HepG2 (cell line): Measurements from ENCODE around the gene SPATA32. TPM values are rescaled to one million over a fixed set of nuclear protein-coding genes. Genes with fewer than 3 reads are reported as not detected.

Source experiments
- HES4 ChIP-seq: sonication (generic); formaldehyde crosslinking; IDR thresholded peaks from 2 replicates; pipeline ENCODE4 v1.9.0; 2021; ENCODE audit warnings: mild to moderate bottlenecking, missing genetic modification reagents, borderline replicate concordance
- HNRNPL ChIP-seq: fragments of 200-400 bp; formaldehyde crosslinking; IDR thresholded peaks from 2 replicates; pipeline ENCODE4 v1.6.1; 2017; ENCODE audit warnings: mild to moderate bottlenecking, low read depth, low read length
- KLF15 ChIP-seq: sonication (generic); formaldehyde crosslinking; IDR thresholded peaks from 2 replicates; pipeline ENCODE4 v1.8.1; 2023; ENCODE audit warnings: borderline replicate concordance, mild to moderate bottlenecking, inconsistent platforms, missing genetic modification reagents, mixed read lengths
- MED8 ChIP-seq: sonication (generic); formaldehyde crosslinking; IDR thresholded peaks from 2 replicates; pipeline ENCODE4 v1.8.1; 2023; ENCODE audit warnings: mild to moderate bottlenecking, missing genetic modification reagents; ENCODE audit not compliant: insufficient replicate concordance
- NFE2L1 ChIP-seq: sonication (generic); formaldehyde crosslinking; IDR thresholded peaks from 2 replicates; pipeline ENCODE4 v1.4.0; 2020; ENCODE audit warnings: missing genetic modification reagents, mild to moderate bottlenecking, borderline replicate concordance
- PITX1 ChIP-seq: sonication (generic); formaldehyde crosslinking; IDR thresholded peaks from 2 replicates; pipeline ENCODE4 v1.5.1; 2020; ENCODE audit warnings: mild to moderate bottlenecking, missing genetic modification reagents
- SMAD9 ChIP-seq: sonication (generic); formaldehyde crosslinking; IDR thresholded peaks from 2 replicates; pipeline ENCODE4 v1.5.1; 2020; ENCODE audit warnings: mild to moderate bottlenecking, missing genetic modification reagents
- SRY ChIP-seq: sonication (generic); formaldehyde crosslinking; IDR thresholded peaks from 2 replicates; pipeline ENCODE4 v1.8.0; 2022; ENCODE audit warnings: mild to moderate bottlenecking, missing genetic modification reagents
- TBX2 ChIP-seq: sonication (generic); formaldehyde crosslinking; IDR thresholded peaks from 2 replicates; pipeline ENCODE4 v1.5.0; 2020; ENCODE audit warnings: missing genetic modification reagents, mild to moderate bottlenecking, borderline replicate concordance
- ZMYM2 ChIP-seq: sonication (generic); formaldehyde crosslinking; IDR thresholded peaks from 2 replicates; pipeline ENCODE4 v1.8.0; 2022; ENCODE audit warnings: mild to moderate bottlenecking, missing genetic modification reagents
- ZNF383 ChIP-seq: sonication (generic); formaldehyde crosslinking; IDR thresholded peaks from 2 replicates; pipeline ENCODE4 v1.4.0; 2020; ENCODE audit warnings: missing genetic modification reagents, mild to moderate bottlenecking, borderline replicate concordance
- ZNF605 ChIP-seq: sonication (generic); formaldehyde crosslinking; IDR thresholded peaks from 2 replicates; pipeline ENCODE4 v1.8.0; 2022; ENCODE audit warnings: mild to moderate bottlenecking, missing genetic modification reagents
- ZNF879 ChIP-seq: sonication (generic); formaldehyde crosslinking; IDR thresholded peaks from 2 replicates; pipeline ENCODE4 v1.8.1; 2023; ENCODE audit warnings: missing genetic modification reagents
- polyA plus RNA-seq, 8 experiments: library from polyadenylated mRNA; depleted of rRNA in 3 of 8; stranded (reverse) in 7 of 8; unstranded in 1 of 8; fragments of >200 nt; fragmentation: Illumina TruSeq in 4 of 8; extraction: Trizol in 4 of 8; gene quantifications; 2 replicates each; pipeline versions ENCODE4 v1.2.1 to v1.2.3, GENCODE V29; 2011 to 2016; ENCODE audit warnings: low read depth in 4 of 8, missing spikeins in 1 of 8, mixed read lengths in 1 of 8; ENCODE audit not compliant: insufficient read depth in 1 of 8
- total RNA-seq, 5 experiments: library from RNA; depleted of rRNA; stranded (reverse); fragments of >200 nt; fragmentation: Illumina TruSeq; extraction: Trizol; gene quantifications; 2 replicates each; pipeline ENCODE4 v1.2.3, GENCODE V29; 2016; ENCODE audit warnings: low read depth in 1 of 5
- TF ChIP-seq, protein P1 (sequence below): sonication (generic); formaldehyde crosslinking; IDR thresholded peaks from 2 replicates; pipeline ENCODE4 v1.4.0; 2020; ENCODE audit warnings: mild to moderate bottlenecking, low read depth, missing genetic modification reagents
- TF ChIP-seq, protein P2 (sequence below): sonication (generic); formaldehyde crosslinking; IDR thresholded peaks from 2 replicates; pipeline ENCODE4 v1.8.0; 2022; ENCODE audit warnings: mild to moderate bottlenecking, missing genetic modification reagents, moderate library complexity
- TF ChIP-seq, protein P3 (sequence below): sonication (generic); formaldehyde crosslinking; IDR thresholded peaks from 2 replicates; pipeline ENCODE4 v1.5.0; 2020; ENCODE audit warnings: missing genetic modification reagents
- TF ChIP-seq, protein P4 (sequence below): sonication (generic); formaldehyde crosslinking; IDR thresholded peaks from 2 replicates; pipeline ENCODE4 v1.5.1; 2020; ENCODE audit warnings: mild to moderate bottlenecking, missing genetic modification reagents, borderline replicate concordance
- TF ChIP-seq, protein P5 (sequence below): sonication (generic); formaldehyde crosslinking; IDR thresholded peaks from 2 replicates; pipeline ENCODE4 v1.5.1; 2020; ENCODE audit warnings: mild to moderate bottlenecking, missing genetic modification reagents, moderate library complexity
- TF ChIP-seq, protein P6 (sequence below): sonication (generic); formaldehyde crosslinking; IDR thresholded peaks from 2 replicates; pipeline ENCODE4 v1.4.0; 2020; ENCODE audit warnings: missing genetic modification reagents

Gene SPATA32
- total and polyA plus RNA-seq, 2 of the 13 experiments (the other 11 are each of a cell fraction or from before 2014, with no cell fraction given) = not detected

DNA sequence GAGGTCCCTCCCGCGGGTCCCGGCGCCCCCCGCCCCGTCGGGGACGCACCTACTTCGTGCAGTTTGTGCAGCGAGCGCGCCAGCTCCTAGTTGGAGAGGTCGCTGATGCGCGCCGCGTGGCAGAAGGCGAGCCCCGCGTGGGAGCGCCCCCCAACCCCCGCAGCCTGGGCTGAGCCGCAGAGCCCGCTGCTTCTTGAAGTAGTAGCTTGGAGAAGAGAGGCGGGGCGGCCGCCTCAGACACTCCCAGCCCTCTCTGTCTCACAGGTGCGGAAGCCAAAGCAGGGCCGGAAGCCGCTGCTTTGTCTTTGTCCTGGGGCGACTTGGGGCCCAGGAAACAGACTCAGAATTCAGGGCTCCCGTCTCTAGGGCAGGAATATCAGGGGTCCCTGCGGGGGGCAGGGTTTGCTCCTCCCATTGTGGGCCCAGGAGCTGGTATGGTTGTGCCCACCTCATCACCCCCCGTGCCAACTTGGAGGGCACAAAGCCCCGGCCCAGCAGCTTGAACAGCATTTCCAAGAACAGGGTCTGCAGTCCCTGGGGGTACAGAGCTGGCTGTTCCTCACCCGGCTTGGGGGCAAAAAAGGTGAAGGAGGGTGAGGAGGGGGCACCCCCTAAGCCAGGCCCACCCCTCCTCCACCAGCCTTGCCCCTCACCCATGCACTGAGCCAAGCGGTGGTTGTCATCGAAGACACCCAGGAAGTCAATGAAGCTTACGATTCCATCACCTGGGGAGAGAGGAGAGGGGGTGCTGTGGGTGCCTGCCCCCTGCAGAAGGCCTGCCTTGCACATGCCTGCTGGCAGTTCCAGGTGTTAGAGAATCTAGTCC, 13.5 kb downstream of the SPATA32 start (continued):
- TF ChIP-seq NFE2L1 (CRISPR knock-in tag) (no peak; the same call in 1 of the 2 replicates), MED8 (peak; percentile 50), SRY (CRISPR knock-in tag) (no peak), ZNF605 (0 out of 2 replicates have a peak, but pooled peaks have one; percentile 26), SMAD9 (CRISPR knock-in tag) (peak; percentile 18; the same call in 1 of the 2 replicates), PITX1 (CRISPR knock-in tag) (0 out of 2 replicates have a peak, but pooled peaks have one; percentile 26), HNRNPL (peak; percentile 83), ZNF879 (CRISPR knock-in tag) (0 out of 2 replicates have a peak, but pooled peaks have one; percentile 23), KLF15 (CRISPR knock-in tag) (peak; percentile 4; the same call in 1 of the 2 replicates), TBX2 (peak; percentile 45; the same call in 1 of the 2 replicates), ZMYM2 (CRISPR knock-in tag) (peak; percentile 6; the same call in 1 of the 2 replicates), ZNF383 (CRISPR knock-in tag) (no peak), HES4 (CRISPR knock-in tag) (peak; percentile 22; the same call in 1 of the 2 replicates)
- TF ChIP-seq, protein P1, sequence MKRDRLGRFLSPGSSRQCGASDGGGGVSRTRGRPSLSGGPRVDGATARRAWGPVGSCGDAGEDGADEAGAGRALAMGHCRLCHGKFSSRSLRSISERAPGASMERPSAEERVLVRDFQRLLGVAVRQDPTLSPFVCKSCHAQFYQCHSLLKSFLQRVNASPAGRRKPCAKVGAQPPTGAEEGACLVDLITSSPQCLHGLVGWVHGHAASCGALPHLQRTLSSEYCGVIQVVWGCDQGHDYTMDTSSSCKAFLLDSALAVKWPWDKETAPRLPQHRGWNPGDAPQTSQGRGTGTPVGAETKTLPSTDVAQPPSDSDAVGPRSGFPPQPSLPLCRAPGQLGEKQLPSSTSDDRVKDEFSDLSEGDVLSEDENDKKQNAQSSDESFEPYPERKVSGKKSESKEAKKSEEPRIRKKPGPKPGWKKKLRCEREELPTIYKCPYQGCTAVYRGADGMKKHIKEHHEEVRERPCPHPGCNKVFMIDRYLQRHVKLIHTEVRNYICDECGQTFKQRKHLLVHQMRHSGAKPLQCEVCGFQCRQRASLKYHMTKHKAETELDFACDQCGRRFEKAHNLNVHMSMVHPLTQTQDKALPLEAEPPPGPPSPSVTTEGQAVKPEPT (CRISPR knock-in tag) = 0 out of 2 replicates have a peak, but pooled peaks have one; percentile 1
- TF ChIP-seq, protein P2, sequence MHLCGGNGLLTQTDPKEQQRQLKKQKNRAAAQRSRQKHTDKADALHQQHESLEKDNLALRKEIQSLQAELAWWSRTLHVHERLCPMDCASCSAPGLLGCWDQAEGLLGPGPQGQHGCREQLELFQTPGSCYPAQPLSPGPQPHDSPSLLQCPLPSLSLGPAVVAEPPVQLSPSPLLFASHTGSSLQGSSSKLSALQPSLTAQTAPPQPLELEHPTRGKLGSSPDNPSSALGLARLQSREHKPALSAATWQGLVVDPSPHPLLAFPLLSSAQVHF (CRISPR knock-in tag) = no peak
- TF ChIP-seq, protein P3, sequence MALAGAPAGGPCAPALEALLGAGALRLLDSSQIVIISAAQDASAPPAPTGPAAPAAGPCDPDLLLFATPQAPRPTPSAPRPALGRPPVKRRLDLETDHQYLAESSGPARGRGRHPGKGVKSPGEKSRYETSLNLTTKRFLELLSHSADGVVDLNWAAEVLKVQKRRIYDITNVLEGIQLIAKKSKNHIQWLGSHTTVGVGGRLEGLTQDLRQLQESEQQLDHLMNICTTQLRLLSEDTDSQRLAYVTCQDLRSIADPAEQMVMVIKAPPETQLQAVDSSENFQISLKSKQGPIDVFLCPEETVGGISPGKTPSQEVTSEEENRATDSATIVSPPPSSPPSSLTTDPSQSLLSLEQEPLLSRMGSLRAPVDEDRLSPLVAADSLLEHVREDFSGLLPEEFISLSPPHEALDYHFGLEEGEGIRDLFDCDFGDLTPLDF (CRISPR knock-in tag) = 0 out of 2 replicates have a peak, but pooled peaks have one; percentile 1
- TF ChIP-seq, protein P4, sequence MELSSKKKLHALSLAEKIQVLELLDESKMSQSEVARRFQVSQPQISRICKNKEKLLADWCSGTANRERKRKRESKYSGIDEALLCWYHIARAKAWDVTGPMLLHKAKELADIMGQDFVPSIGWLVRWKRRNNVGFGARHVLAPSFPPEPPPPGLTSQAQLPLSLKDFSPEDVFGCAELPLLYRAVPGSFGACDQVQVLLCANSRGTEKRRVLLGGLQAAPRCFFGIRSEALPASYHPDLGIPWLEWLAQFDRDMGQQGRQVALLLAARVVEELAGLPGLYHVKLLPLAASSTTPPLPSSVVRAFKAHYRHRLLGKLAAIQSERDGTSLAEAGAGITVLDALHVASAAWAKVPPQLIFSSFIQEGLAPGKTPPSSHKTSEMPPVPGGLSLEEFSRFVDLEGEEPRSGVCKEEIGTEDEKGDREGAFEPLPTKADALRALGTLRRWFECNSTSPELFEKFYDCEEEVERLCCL (CRISPR knock-in tag) = 0 out of 2 replicates have a peak, but pooled peaks have one; percentile 45
- TF ChIP-seq, protein P5, sequence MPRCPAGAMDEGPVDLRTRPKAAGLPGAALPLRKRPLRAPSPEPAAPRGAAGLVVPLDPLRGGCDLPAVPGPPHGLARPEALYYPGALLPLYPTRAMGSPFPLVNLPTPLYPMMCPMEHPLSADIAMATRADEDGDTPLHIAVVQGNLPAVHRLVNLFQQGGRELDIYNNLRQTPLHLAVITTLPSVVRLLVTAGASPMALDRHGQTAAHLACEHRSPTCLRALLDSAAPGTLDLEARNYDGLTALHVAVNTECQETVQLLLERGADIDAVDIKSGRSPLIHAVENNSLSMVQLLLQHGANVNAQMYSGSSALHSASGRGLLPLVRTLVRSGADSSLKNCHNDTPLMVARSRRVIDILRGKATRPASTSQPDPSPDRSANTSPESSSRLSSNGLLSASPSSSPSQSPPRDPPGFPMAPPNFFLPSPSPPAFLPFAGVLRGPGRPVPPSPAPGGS (CRISPR knock-in tag) = no peak; the same call in 1 of the 2 replicates
- TF ChIP-seq, protein P6, sequence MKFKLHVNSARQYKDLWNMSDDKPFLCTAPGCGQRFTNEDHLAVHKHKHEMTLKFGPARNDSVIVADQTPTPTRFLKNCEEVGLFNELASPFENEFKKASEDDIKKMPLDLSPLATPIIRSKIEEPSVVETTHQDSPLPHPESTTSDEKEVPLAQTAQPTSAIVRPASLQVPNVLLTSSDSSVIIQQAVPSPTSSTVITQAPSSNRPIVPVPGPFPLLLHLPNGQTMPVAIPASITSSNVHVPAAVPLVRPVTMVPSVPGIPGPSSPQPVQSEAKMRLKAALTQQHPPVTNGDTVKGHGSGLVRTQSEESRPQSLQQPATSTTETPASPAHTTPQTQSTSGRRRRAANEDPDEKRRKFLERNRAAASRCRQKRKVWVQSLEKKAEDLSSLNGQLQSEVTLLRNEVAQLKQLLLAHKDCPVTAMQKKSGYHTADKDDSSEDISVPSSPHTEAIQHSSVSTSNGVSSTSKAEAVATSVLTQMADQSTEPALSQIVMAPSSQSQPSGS (CRISPR knock-in tag) = no peak
- TF ChIP-seq, all 625 proteins: peak for 30
